Measurements from ENCODE around the gene RSBN1L. TPM values are rescaled to one million over a fixed set of nuclear protein-coding genes. Genes with fewer than 3 reads are reported as not detected.

Gene RSBN1L
- total and polyA plus RNA-seq, 2 of the 8 experiments (the other 6 are each of a cell fraction or from before 2014, with no cell fraction given): 4.1 to 22.1 TPM

- TF ChIP-seq EGR1 (IDR thresholded peaks at IDR 0.05; ENCODE audit: borderline replicate concordance, low read depth, low read length): no peak
Observed at GRCh38 chr7:77747178-77747577, 50.9 kb downstream of the RSBN1L start (continued).

Measured in H1 (cell line).